Activated CD8-positive, alpha-beta memory T cell treated with anti-CD3 and anti-CD28 coated beads, Interleukin-2, amount 50 U/mL, for 1 hour (primary cell): ENCODE results near the gene S100A4.
"Not testable (repeated sequence)": the region's sequence is repeated elsewhere in the genome, so short reads cannot be mapped to it uniquely, and the experiment has no call there.

Experiments
- DNase-seq: peaks from one replicate; pipeline ENCODE4 v3.0.0-alpha.2; 2020; ENCODE audit errors: extremely low read depth

Gene S100A4

GRCh38 chr1:153567621-153568366 is 22.2 kb upstream of the S100A4 start:
- no peak for DNase-seq

DNA sequence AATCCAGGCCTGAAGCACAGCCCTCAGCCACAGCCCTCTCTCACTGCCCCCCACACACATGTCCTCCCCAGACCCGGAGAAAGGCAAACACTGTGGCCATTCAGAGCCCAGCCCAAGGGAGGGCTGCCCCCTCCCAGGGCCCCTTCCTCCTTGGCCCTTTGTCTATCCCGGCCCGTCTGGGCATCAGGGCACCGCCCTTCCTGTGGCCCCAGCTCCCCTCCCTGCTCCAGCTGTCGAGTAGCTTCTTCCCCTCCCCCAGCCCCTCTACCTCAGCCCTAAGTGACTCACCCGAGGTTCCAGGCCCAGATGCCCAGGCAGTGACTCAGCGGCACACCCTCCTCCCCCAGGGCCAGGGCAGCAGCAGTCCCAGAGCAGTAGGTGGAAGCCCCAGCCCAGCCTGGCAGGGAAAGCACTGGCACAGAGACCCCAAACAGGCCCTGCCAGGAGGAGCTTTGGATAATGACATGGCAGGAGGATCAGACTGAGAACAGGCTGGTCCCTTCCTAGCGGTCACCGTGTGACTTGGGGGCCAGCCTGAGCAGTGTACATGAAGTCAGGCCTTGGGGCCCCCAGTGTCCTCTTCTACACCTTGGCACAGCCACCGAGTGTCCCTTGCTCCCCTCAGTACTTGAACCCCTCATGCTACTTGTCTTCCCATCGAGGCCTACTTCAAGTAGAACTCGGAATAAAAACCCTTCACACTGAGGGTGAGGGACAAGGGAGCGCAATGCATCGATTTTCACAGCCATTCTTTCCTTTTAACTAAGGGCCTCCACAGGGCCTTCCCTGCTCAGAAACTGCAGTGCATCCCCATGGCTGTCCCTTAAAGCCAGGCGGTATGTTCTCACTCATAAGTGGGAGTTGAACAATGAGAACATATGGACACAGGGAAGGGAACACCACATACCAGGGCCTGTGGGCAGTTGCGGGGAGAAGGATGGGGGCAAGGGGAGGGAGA is 21.1 kb upstream of the S100A4 start:
- DNase-seq = peak; percentile 65

GRCh38 chr1:153565529-153566374 is 20.1 kb upstream of the S100A4 start, which contains the start of gene S100A2:
Gene S100A2, minus strand, starts transcription at chr1:153565844. Its CDS starts 1,967 bp downstream, at chr1:153563877.
- DNase-seq = no peak

- DNase-seq = no peak
Observed at GRCh38 chr1:153563991-153564390, 18.4 kb upstream of the S100A4 start.

DNA sequence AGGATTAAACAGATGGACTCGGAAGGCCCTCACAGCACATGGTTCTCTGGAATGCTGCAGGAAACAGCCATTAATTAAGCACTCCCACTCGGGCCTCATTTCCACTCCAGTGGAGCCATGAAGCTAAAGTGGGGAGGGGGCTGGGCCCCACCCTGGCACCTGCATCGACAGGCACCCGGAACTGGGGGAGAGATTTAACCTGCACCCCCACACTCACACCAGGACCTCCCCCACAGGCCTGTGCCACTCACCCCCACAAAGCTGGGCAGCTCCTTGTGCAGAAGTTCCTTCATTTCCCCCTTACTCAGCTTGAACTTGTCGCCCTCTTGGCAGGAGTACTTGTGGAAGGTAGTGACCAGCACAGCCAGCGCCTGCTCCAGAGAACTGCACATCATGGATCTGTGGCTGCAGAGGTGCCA is 17.9 kb upstream of the S100A4 start:
- no peak for DNase-seq

DNA sequence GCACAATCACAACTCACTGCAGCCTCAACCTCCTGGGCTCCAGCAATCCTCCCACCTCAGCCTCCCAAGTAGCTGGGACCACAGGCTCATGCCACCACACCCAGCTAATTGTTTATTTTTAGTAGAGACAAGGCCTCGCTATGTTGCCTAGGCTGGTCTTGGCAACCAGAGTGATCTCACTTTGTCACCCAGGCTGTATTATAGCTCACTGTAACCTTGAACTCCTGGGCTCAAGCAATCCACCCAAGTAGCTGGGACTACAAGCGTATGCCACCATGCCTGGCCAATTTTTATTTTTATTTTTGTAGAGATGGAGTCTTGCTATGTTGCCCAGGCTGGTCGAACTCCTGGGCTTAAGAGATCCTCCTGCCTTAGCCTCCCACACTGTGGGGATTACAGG is 16.4 kb upstream of the S100A4 start:
- DNase-seq = not testable (repeated sequence)

- DNase-seq = no peak
Observed at GRCh38 chr1:153561466-153561985, 15.9 kb upstream of the S100A4 start.

DNA sequence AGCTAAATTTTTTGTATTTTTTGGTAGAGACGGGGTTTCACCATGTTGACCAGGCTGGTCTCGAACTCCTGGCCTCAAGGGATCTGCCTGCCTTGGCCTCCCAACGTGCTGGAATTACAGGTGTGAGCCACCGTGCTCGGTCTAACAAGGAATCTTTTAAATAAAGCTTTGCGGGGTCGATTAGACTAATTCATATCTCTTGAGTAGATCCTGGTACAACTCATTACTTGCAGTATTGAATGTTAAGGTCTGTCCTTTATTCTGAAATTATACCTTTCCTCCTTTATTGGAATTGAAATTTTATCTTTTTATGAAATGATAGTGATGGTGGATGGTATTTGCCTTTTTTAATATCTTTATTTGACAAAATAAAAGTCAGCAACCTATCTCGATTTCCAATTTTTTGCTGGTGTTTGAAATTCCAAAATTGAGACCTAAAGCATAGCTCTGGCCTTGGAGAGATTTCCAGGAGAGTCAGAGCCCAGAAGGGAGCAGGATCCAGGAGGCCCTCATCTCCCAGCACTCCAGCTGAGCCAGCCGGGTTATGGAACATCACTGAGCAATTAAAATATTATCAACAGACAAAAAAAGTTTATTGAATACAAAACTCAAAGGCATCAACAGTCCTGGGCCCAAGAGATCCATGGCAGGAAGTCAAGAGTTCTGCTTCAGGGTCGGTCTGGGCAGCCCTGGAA is 15.3 kb upstream of the S100A4 start:
- no peak for DNase-seq

GRCh38 chr1:153560241-153560640 is 14.6 kb upstream of the S100A4 start:
- DNase-seq = no peak

GRCh38 chr1:153557877-153558276 is 12.3 kb upstream of the S100A4 start:
- DNase-seq = no peak

DNA sequence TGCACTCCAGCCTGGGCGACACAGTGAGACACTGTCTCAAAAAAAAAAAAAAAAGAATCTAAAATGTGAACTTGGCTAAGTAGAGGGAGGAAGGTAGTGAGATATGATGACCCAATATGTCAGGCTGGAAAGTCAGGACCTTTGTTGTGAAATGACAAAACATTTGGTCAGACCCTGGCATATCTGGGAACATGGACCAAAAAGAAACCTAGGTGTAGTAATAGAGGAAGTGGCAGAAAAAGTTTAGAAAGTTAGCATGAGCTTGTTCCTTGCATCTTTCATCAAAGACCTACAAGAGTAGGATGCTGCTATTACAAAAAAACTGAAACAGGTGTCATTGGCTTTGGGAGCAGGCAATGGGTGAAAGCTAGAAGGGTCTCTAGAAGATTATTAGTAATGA is 10.7 kb upstream of the S100A4 start:
- no peak for DNase-seq

DNA sequence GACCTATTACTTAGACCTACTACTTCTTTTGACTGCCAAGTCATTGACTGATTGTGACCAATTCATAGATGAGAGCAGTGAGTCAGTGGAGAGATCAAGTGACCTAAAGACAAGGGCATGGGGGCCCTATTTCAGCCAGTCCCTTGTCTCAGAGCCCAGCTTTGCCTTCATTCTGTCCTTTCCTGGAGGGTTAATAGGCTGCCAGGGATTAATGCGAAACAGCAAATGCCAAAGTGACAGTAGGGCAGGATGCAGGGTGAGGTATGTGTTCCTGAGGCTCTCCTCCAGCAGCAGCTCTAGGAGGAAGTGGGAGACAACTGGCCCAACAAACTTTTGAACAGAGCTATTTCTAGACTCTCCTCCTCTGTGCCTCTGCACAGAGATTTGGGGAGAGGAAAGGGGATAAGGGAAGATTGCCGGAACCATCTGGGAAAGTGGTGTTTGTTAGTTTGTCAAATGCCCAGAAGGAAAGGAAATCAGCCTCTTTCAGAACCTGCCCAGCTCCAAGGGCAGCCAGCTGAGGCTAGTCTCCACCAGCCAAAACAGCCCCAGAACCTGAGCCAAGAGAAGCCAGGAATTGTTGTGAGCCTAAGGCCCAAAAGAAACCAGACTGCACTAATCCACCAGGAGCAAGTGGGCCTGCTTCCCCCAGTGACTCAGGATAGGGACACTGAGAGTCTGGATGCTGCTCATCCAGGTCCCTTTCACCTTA is 8.4 kb upstream of the S100A4 start:
- DNase-seq = no peak

DNA sequence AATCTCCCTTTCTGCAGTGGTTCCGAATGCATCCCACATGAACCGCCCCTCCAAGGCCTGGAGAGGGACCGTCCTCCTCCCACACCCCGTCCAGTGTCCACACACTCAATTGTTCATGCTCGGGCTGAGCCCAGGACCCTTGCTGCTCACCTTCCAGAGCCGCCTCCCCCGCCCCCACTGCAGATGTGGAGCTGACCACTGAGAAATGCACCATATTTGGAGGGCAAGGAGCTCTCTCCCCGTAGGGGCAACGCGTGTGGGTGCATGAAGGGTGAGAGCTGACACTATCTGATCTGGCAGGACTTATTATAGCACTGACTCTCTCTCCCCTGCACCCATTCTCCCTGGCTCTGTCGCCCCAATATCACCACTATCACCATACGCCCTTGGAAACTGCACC is 7.5 kb upstream of the S100A4 start:
- no peak for DNase-seq

DNA sequence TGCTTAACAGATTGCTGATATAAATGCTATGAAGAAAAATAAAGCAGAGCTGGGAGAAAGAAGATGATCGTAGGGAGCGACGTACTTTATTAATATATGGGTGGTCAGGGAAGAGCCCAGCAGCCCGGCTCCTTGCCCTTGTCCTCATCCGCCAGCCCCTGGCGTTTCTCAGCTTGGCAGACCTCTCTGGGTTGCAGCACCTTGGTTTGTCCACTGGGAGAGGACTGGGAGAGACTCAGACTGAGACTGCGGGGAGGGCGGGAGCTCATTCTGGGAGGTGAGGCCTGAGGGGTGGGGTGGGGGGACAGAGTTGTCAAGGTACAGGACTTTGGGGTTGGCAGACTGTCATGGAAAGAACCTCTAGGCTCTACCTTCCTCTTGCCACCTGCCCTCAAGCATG is 6.7 kb upstream of the S100A4 start:
- no peak for DNase-seq

GRCh38 chr1:153550827-153551500 is 5.4 kb upstream of the S100A4 start:
- no peak for DNase-seq

DNA sequence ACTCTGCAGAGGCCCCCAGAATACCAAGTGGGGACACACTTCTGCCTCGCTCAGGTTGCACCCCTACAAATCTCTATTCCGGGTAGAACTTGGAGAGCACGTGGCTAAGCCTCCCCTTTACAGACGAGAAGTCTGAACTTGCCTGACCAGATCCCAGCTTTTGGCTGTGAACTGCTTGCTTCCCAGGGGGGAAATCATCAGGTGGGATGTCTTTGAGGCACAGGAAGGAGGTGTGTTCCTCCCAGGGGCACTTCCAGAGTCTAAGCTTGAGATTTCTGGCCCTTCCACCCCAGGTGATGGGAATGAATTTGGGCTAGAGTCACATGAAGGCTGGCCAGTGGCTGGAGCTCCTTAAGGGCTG is 4.8 kb upstream of the S100A4 start:
- no peak for DNase-seq

- no peak for DNase-seq
Observed at GRCh38 chr1:153549741-153550397, 4.3 kb upstream of the S100A4 start.

DNA sequence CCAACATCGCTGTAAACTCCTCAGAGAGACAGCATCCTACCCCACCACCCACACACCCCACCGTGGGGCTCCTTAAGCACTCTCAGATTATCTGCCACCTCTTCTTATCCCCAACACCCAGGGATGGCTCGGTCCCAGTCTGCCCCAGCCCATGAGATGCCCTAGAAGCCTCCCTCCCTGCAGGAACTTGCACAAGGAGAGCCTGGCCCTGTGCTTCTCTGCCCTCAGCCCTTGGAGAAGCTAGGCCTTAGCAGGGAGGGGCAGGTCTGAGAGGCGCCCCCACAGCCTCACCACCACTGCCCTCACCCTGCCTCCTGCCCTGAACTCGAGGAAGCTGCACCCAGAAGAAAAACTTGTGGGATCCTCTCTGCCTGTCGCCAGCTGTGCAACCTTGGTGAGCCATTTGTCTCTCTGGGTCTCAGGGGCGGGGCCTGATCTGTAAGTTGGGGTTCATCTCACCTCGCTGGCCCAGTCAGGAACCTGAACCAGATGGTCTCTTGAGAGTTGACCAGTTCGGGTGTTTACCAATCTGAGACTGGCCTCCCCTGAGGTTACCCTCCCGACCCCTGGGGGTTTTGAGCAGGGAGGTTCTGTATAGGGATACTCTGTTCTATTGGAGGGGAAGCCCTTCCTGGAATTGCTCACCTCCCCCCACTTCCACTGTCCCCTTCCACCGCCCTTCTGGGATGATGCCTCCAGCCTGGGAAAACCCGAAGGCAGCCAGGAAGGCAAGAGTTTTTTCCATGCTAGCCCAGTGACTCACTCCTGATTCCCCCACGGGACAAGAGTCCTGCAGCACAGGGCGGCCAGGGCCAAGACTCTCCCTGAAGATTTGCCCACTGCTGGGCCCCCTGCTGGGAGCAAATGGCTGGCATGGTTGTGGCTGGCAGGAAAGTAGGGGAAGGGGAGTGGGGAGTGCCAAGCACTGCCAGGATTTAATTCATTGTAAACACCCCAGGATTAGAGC is 3.4 kb upstream of the S100A4 start, which contains the start of gene S100A3:
S100A3 (minus strand) TSS at position 537 of the 967 bp plus-strand sequence. CDS start 773 bp downstream, outside the sequence.
- no peak for DNase-seq
